HCT116 (cell line): ENCODE results near the gene ZNF486. TPM values are rescaled to one million over a fixed set of nuclear protein-coding genes. Genes with fewer than 3 reads are reported as not detected.

ENCODE experiments used
- ATAC-seq: fragments of 200-7000 bp; cut with Tn5 transposase; 2 replicates; pipeline ENCODE4 v1.9.1; 2020; ENCODE audit warnings: mild to moderate bottlenecking, moderate library complexity
- BruUV-seq: library from RNA; stranded (reverse); fragments of 400-500 nt; replicated peaks from 2 replicates; lab custom pipeline; 2021; lab: Mats Ljungman, UMichigan
- CTCF ChIA-PET: fragments of 300-600 bp; sonication (Branson Sonifier 250); formaldehyde crosslinking; loops from one replicate; lab custom pipeline; 2021; ENCODE audit warnings: antibody characterized with exemption; lab: Charles Lee
- POLR2A ChIA-PET: fragments of 300-600, 350-600 bp; sonication (Branson Sonifier 250); formaldehyde crosslinking; loops from one replicate; lab custom pipeline; 2021; ENCODE audit warnings: antibody characterized with exemption; lab: Charles Lee
- RAD21 ChIA-PET, 2 experiments: fragments of 300-600 bp; sonication (Branson Sonifier 250); formaldehyde crosslinking; loops; one replicate each; lab custom pipeline; 2023; ENCODE audit warnings: low total read pairs in 2 of 2; ENCODE audit not compliant: uncharacterized antibody in 2 of 2, unreplicated experiment in 2 of 2, low non-redundant PET in 1 of 2; lab: Charles Lee
- DNase-seq: peaks from one replicate; pipeline ENCODE4 v3.0.0-alpha.2; 2010; ENCODE audit warnings: low read depth, low spot score
- H2AFZ ChIP-seq: fragments of 200-600 bp; shearing (Covaris generic), sonication (generic); 2 replicates; pipeline ENCODE4 v1.6.1; 2017; ENCODE audit warnings: low read depth, mixed run types, mixed read lengths, antibody characterized with exemption, low read length; ENCODE audit not compliant: poor library complexity, severe bottlenecking
- H3K27ac ChIP-seq: 2 replicates; pipeline ENCODE4 v1.5.1; 2012; ENCODE audit warnings: low read depth, low read length
- H3K27me3 ChIP-seq: fragments of 200-600 bp; sonication (generic); 2 replicates; pipeline ENCODE4 v1.6.1; 2016; ENCODE audit warnings: mixed run types, low read length, mixed read lengths; ENCODE audit not compliant: insufficient read depth
- H3K36me3 ChIP-seq, 2 experiments: fragments of 200-500 bp in 1 of 2; fragments of 200-600 bp in 1 of 2; sonication (Bioruptor generic) in 1 of 2; sonication (generic) in 1 of 2; 2 replicates each; pipeline versions ENCODE4 v1.5.1 to v1.6.1; 2014 to 2016; ENCODE audit warnings: low read length in 2 of 2, inconsistent platforms in 1 of 2, mixed read lengths in 1 of 2, mixed run types in 1 of 2; ENCODE audit not compliant: insufficient read depth in 2 of 2, control insufficient read depth in 1 of 2
- H3K4me1 ChIP-seq, 2 experiments: fragments of 200-600 bp in 1 of 2; sonication (generic) in 1 of 2; 2 replicates each; pipeline versions ENCODE4 v1.5.1 to v1.6.1; 2012 to 2017; ENCODE audit warnings: low read length in 2 of 2, inconsistent platforms in 1 of 2, mild to moderate bottlenecking in 1 of 2, mixed read lengths in 1 of 2, mixed run types in 1 of 2, moderate library complexity in 1 of 2; ENCODE audit not compliant: insufficient read depth in 2 of 2, control insufficient read depth in 1 of 2
- H3K4me2 ChIP-seq: fragments of 200-600 bp; sonication (generic); 2 replicates; pipeline ENCODE4 v1.6.1; 2017; ENCODE audit warnings: mixed run types, low read length, mixed read lengths
- H3K4me3 ChIP-seq, 2 experiments: fragments of 200-600 bp in 1 of 2; sonication (generic) in 1 of 2; replicated peaks in 1 of 2; 2 replicates each; pipeline ENCODE4 v1.5.1; 2011 to 2016; ENCODE audit warnings: low read length in 2 of 2, control low read depth in 1 of 2, low read depth in 1 of 2, mild to moderate bottlenecking in 1 of 2, mixed read lengths in 1 of 2, mixed run types in 1 of 2
- H3K79me2 ChIP-seq: fragments of 200-600 bp; sonication (generic); 2 replicates; pipeline ENCODE4 v1.6.1; 2017; ENCODE audit warnings: mild to moderate bottlenecking, mixed run types, low read length, moderate library complexity, mixed read lengths; ENCODE audit not compliant: insufficient read depth
- H3K9ac ChIP-seq: fragments of 200-600 bp; sonication (generic); 2 replicates; pipeline ENCODE4 v1.6.1; 2016; ENCODE audit warnings: low read length, mixed read lengths
- H3K9me2 ChIP-seq: fragments of 200-600 bp; sonication (generic), shearing (Covaris generic); 2 replicates; pipeline ENCODE4 v1.6.1; 2017; ENCODE audit warnings: mixed run types, mild to moderate bottlenecking, moderate library complexity; ENCODE audit not compliant: insufficient read depth
- H3K9me3 ChIP-seq, 2 experiments: fragments of 200-500 bp in 1 of 2; fragments of 200-600 bp in 1 of 2; sonication (Bioruptor generic) in 1 of 2; sonication (generic) in 1 of 2; 2 replicates each; pipeline ENCODE4 v1.6.1; 2014 to 2017; ENCODE audit warnings: low read length in 2 of 2, mixed read lengths in 2 of 2, inconsistent platforms in 1 of 2, low read depth in 1 of 2, mild to moderate bottlenecking in 1 of 2, mixed run types in 1 of 2, moderate library complexity in 1 of 2; ENCODE audit not compliant: control insufficient read depth in 1 of 2, insufficient read depth in 1 of 2
- H4K20me1 ChIP-seq: fragments of 200-600 bp; sonication (generic), shearing (Covaris generic); 2 replicates; pipeline ENCODE4 v1.6.1; 2017; ENCODE audit warnings: mixed run types, mild to moderate bottlenecking, moderate library complexity; ENCODE audit not compliant: insufficient read depth
- ATF3 ChIP-seq: IDR thresholded peaks from 2 replicates; pipeline ENCODE4 v1.6.1; 2012
- CBX3 ChIP-seq: IDR thresholded peaks from 2 replicates; pipeline ENCODE4 v1.6.1; 2012; ENCODE audit warnings: low read depth
- EGR1 ChIP-seq: IDR thresholded peaks from 2 replicates; pipeline ENCODE4 v1.6.1; 2012; ENCODE audit warnings: low read depth
- EZH2phosphoT487 ChIP-seq: fragments of 200-600 bp; IDR thresholded peaks from 2 replicates; pipeline ENCODE4 v1.6.1; 2018; ENCODE audit warnings: antibody characterized with exemption, borderline replicate concordance
- JUND ChIP-seq: IDR thresholded peaks from 2 replicates; pipeline ENCODE4 v1.6.1; 2012
- MAX ChIP-seq: IDR thresholded peaks from 2 replicates; pipeline ENCODE4 v1.6.1; 2012
- POLR2A ChIP-seq: IDR thresholded peaks from 2 replicates; pipeline ENCODE4 v1.7.0; 2011; ENCODE audit warnings: borderline replicate concordance; ENCODE audit not compliant: insufficient read depth, insufficient read length; ENCODE audit errors: extremely low read depth
- RAD21 ChIP-seq: IDR thresholded peaks from 2 replicates; pipeline ENCODE4 v1.6.1; 2012; ENCODE audit warnings: low read depth, mild to moderate bottlenecking
- REST ChIP-seq: IDR thresholded peaks from 2 replicates; pipeline ENCODE4 v1.6.1; 2012; ENCODE audit warnings: low read depth
- SP1 ChIP-seq: IDR thresholded peaks from 2 replicates; pipeline ENCODE4 v1.6.1; 2012; ENCODE audit warnings: low read depth
- TCF7L2 ChIP-seq: IDR thresholded peaks from 2 replicates; pipeline ENCODE4 v1.7.0; 2011; ENCODE audit warnings: borderline replicate concordance, inconsistent platforms; ENCODE audit not compliant: insufficient read depth, insufficient read length; ENCODE audit errors: extremely low read depth
- ZBTB33 ChIP-seq: IDR thresholded peaks from 2 replicates; pipeline ENCODE4 v1.6.1; 2011; ENCODE audit warnings: mild to moderate bottlenecking, low read length, moderate library complexity; ENCODE audit not compliant: insufficient replicate concordance; ENCODE audit errors: extremely low read depth
- ZNF274 ChIP-seq: fragments of 200-500 bp; sonication (Bioruptor generic); IDR thresholded peaks from 2 replicates; pipeline ENCODE4 v1.6.1; 2014; ENCODE audit warnings: mild to moderate bottlenecking, low read depth, low read length, inconsistent platforms
- intact Hi-C: fragments of 100-400 bp; cut with micrococcal nuclease; formaldehyde crosslinking; loops from 2 replicates; pipeline ENCODE4 v1.10.0; 2022
- total RNA-seq: library from RNA; stranded (reverse); gene quantifications from one replicate; pipeline ENCODE4 v1.2.1, GENCODE V29; 2021; ENCODE audit not compliant: unreplicated experiment

ZNF486 gene
- total RNA-seq, 1 experiment from 2014 or later: not detected

GRCh38 chr19:20167651-20168122 lies 673 bp downstream of the ZNF486 start (continued):
- TF ChIP-seq TCF7L2 (no peak), CBX3 (no peak), MAX (no peak), ZBTB33 (no peak), ZNF274 (no peak), REST (no peak)

GRCh38 chr19:20171285-20171684 lies 4.3 kb downstream of the ZNF486 start:
- intact Hi-C loops: no loop called here
- DNase-seq (no peak), ATAC-seq (no peak)
- no TSS peak for BruUV-seq
- CTCF ChIA-PET: no interaction called here
- Histone ChIP-seq H3K9me2 (no peaks in the 10 kb centered on the region), H3K27me3 (no peaks in the 10 kb centered on the region)
- POLR2A ChIA-PET: no interaction called here
- no peak for TF ChIP-seq ATF3
- TF ChIP-seq EGR1: no peak
- no peak for TF ChIP-seq RAD21
- TF ChIP-seq EZH2phosphoT487: no peak
- no peak for TF ChIP-seq ZBTB33
- no peak for TF ChIP-seq JUND
- TF ChIP-seq MAX: no peak
- TF ChIP-seq SP1: no peak
- TF ChIP-seq POLR2A: no peak
- TF ChIP-seq, all 23 proteins: peak for 0
- RAD21 ChIA-PET: no interaction called here
- H4K20me1 ChIP-seq: no peaks in the 10 kb centered on the region
- H3K9ac ChIP-seq: no peak overlapping the region
- no peak overlapping the region for H3K27ac ChIP-seq
- no peaks in the 10 kb centered on the region for H3K79me2 ChIP-seq
- H3K9me3 ChIP-seq: peaks cover 10 to 14% of the 10 kb centered on the region in 2 experiments; a peak in 2 of 4 replicates
- no peak overlapping the region for H2AFZ ChIP-seq
- no peak overlapping the region for H3K4me3 ChIP-seq
- H3K36me3 ChIP-seq: no peaks in the 10 kb centered on the region
- H3K4me1 ChIP-seq: no peaks in the 10 kb centered on the region
- no peak overlapping the region for H3K4me2 ChIP-seq
